Stimulated activated CD8-positive, alpha-beta memory T cell treated with anti-CD3 and anti-CD28 coated beads, Interleukin-4, amount 100 ng/mL, for 48 hours (primary cell): ENCODE measurements around the gene KCTD8.

ENCODE experiments used
- DNase-seq: peaks from one replicate; pipeline ENCODE4 v3.0.0-alpha.2; 2020

Gene KCTD8

GRCh38 chr4:44160776-44161367, 287.7 kb downstream of the KCTD8 start:
- DNase-seq = no peak

- no peak for DNase-seq
These were observed 288.6 kb downstream of the KCTD8 start for GRCh38 chr4:44159991-44160390.

- no peak for DNase-seq
These were observed 290.9 kb downstream of the KCTD8 start for GRCh38 chr4:44157611-44158277.

DNA sequence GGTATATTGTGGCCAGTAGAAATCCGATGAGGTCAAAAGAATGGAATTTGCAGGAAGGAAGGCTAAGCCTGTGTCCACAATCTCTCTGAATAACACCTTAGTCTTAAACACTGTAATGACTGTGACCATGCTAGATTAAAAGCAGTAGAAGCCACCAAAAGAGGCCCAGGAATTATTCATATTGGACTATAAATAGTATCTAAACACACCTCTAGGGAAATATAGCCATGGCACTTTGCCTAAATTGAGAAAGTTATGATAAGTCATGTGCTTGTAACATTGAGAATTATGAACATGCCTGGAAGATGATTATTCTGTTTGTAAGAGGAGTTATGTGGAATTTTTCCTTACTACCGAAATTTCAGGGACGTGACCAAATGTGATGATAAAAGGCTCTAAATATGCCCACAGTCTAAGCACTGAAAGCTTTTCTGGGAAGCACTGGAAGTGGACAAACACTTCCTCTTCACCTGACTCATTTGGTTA, 298.5 kb downstream of the KCTD8 start:
- no peak for DNase-seq

DNA sequence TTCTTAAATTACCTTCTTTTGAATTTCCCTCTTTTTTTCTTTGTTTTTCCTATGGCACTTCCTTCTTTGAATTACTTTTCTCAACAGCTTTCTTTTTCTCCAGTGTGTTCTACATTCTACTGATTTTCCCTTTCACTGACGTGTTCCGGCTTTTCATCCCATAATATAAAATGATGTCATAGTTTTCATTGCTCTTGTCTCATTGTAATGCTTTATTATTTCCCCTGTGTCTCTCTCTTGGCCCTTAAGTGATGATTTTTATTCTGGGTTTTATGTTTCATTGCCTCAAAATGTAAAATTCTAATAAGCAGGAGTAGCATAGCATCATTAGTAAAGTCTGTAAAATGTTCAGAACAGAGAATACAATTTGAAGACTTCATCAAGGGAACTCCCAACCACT, 299.3 kb downstream of the KCTD8 start:
- no peak for DNase-seq

DNA sequence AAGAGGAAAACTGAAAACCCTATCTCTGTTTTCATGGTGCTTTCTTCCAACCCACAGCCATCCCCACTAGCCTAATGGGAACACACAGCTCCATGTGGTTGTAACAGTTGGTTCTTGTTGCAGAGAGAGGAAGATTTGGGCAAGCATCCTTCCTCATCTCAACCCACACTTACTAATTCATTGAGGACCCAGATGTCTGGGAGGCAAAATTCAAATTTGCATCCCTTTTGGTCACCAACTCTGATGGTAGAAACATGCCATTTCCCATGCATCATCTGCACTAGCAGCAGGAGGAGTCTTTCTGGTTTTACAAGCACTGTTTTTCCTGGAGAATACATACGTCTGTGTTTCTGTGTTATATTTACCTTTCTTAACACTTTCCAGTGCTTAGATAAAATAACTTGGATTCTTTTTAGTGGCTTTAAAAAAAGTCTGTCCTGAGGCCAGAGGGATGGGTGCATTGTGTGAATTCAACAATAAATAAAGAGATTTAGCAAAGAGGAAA, 301.0 kb downstream of the KCTD8 start:
- no peak for DNase-seq

GRCh38 chr4:44146516-44146915, 302.1 kb downstream of the KCTD8 start:
- no peak for DNase-seq

DNA sequence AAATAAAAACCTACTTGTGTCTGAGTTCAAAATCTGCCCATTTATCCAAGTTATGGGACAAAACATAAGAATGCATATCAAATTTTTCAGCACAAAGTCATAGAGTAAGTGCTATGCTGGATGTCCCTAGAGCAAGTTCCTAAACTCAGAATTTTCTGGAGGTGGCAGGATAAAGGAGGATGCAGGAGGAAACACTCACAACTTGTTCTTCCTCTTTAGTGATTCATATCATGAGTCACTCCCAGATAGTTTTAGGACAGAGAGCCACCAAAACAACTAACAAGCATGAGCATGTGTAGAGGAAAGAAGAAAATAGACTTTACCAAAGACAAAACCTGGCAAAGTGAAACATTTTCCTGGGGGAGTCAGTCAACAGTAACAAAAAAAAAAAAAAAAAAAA, 302.7 kb downstream of the KCTD8 start:
- DNase-seq = no peak

- no peak for DNase-seq
These were observed 316.1 kb downstream of the KCTD8 start for GRCh38 chr4:44132526-44132925.
